ENCODE results near the gene GFER. TPM values are rescaled to one million over a fixed set of nuclear protein-coding genes. Genes with fewer than 3 reads are reported as not detected.

The GFER gene
- total and polyA plus RNA-seq, 9 of the 15 experiments (the other 6 are each of a cell fraction or from before 2014, with no cell fraction given) = 4.3 to 53.7 (median 19.8) TPM

GRCh38 chr16:1971796-1972489, 12.1 kb upstream of the GFER start, which contains the start of gene TBL3 (continued):
- TF ChIP-seq TRIM25 (IDR thresholded peaks at IDR 0.05; ENCODE audit: borderline replicate concordance) = no peak
- no peak for TF ChIP-seq FOXA1 (IDR thresholded peaks at IDR 0.05; ENCODE audit: borderline replicate concordance)
- TF ChIP-seq ID3 (CRISPR knock-in tag; IDR thresholded peaks at IDR 0.05) = no peak
- peak; percentile 62; the same call in 1 of the 2 replicates for TF ChIP-seq ID3 (tag; IDR thresholded peaks at IDR 0.05)
- TF ChIP-seq ZNF224 (CRISPR knock-in tag; IDR thresholded peaks at IDR 0.05) = no peak
- TF ChIP-seq RNF219 (CRISPR knock-in tag; IDR thresholded peaks at IDR 0.05) = no peak
- peak; percentile 100 for TF ChIP-seq CREM (IDR thresholded peaks at IDR 0.05; ENCODE audit: low read depth)
- TF ChIP-seq DEAF1 (CRISPR knock-in tag; IDR thresholded peaks at IDR 0.05) = peak; percentile 27; the same call in 1 of the 2 replicates
- peak; percentile 43; the same call in 1 of the 2 replicates for TF ChIP-seq TGIF2 (CRISPR knock-in tag; IDR thresholded peaks at IDR 0.05)
- peak; percentile 77; the same call in 1 of the 2 replicates for TF ChIP-seq DMBX1 (CRISPR knock-in tag; IDR thresholded peaks at IDR 0.05; ENCODE audit: borderline replicate concordance)
- peak in 2 of 3 experiments; percentile 15 to 24; a peak in 1 of 6 replicates for TF ChIP-seq CTCF (IDR thresholded peaks at IDR 0.05 in 2 of 3, conservative IDR thresholded peaks at IDR 0.05 in 1 of 3; ENCODE audit: insufficient read depth in 2 of 3, low read depth in 1 of 3, low read length in 3 of 3)
- peak; percentile 46 for TF ChIP-seq PKNOX1 (IDR thresholded peaks at IDR 0.05)
- TF ChIP-seq RBM25 (IDR thresholded peaks at IDR 0.05; ENCODE audit: low read depth, low read length, severe bottlenecking) = no peak
